ENCODE measurements around the gene KANSL1. TPM values are rescaled to one million over a fixed set of nuclear protein-coding genes. Genes with fewer than 3 reads are reported as not detected.

Gene KANSL1
- total RNA-seq, 2 experiments from 2014 or later: 80.5 to 82.8 TPM

DNA sequence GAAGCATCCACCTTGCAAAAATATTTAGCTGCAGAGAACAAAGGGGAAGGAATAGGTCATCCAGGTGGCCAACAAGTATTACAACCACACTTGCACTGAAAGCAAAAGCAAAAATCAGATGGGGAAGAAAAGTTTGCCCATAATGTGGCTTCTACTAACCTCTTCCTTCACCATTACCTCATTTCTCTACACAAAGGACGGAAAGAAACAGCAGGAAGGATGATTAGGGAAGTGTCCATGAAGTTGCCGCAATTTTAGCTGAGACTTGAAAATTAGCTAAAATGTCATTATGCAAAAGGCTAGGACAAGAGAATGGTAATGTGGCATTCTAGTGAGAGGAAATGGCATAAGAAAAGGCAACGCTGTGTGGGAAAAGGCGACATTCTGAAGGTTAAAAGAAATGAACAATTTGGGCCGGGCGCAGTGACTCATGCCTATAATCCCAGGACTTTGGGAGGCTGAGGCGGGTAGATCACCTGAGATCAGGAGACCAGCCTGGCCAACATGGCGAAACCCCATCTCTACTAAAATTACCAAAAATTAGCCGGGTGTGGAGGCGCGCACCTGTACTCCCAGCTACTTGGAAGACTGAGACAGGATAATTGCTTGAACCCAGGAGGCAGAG is 13.7 kb downstream of the KANSL1 start:
- DNase-seq: no peak
- Mint-ChIP-seq H3K27ac (peak overlapping the region; percentile 74), H3K9me3 (ENCODE audit: insufficient read depth) (no peaks in the 10 kb centered on the region), H3K4me1 (ENCODE audit: low read depth) (peaks cover 65% of the 10 kb centered on the region), H3K36me3 (ENCODE audit: low read depth) (peaks cover 19% of the 10 kb centered on the region), H3K27me3 (ENCODE audit: low read depth) (no peaks in the 10 kb centered on the region), H3K4me3 (peak overlapping the region; percentile 57)
- POLR2A ChIA-PET: interaction anchor here (0.7 to 1.3 kb wide), 3 partner anchors 14 to 282 kb away, joined by 3 read pairs; partner anchors contain the start of gene KANSL1
- CTCF ChIA-PET: interaction anchor here (0.8 to 2.7 kb wide), 7 partner anchors 11 to 135 kb away, joined by 3 to 15 read pairs (median 5); partner anchors contain the start of gene KANSL1
- peak; percentile 76 for ATAC-seq

DNA sequence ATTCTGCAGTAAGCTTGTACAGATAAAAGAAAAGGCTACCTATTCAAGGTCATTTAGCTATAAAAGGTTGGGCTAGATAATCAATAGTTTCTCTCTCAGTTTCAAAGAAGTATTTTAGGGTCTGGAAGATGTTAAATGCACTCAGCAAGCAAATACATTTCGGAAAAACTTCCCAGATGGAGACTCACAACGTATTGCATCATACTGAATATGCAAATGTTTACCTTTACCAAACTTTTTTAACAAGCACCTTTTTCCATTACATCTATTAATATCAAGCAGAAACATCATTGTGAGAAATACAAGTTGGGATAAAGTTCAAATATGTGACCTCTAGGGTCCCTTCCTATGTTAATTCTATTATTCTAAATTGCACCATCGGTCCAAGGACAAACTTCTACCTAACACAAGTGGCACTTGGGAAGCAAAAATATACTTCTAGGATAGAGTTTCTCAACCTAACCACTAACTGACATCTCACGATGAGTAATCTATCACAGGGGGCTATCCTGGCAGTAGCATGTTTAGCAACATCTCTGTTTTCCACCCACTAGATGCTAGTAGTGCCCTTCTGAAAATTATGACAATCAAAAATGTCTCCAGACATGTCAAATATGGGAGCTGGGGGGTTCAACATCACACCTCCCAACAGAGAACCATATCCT is 14.5 kb downstream of the KANSL1 start:
- DNase-seq (no peak), ATAC-seq (peak; percentile 25)
- H3K9me3 Mint-ChIP-seq (ENCODE audit: insufficient read depth): no peaks in the 10 kb centered on the region
- peaks cover 59% of the 10 kb centered on the region for H3K4me1 Mint-ChIP-seq (ENCODE audit: low read depth)
- H3K27me3 Mint-ChIP-seq (ENCODE audit: low read depth): no peaks in the 10 kb centered on the region
- ChIA-PET CTCF (interaction anchor here (0.8 to 3.5 kb wide), 9 partner anchors 9 to 134 kb away, joined by 3 to 15 read pairs (median 5); partner anchors contain the start of gene KANSL1), POLR2A (interaction anchor here (1.0 kb wide), 1 partner anchor 14 kb away, joined by 3 read pairs; no protein-coding TSS in a partner anchor)
- peaks cover 21% of the 10 kb centered on the region for H3K36me3 Mint-ChIP-seq (ENCODE audit: low read depth)
- H3K4me3 Mint-ChIP-seq: peak overlapping the region; percentile 57
- peak overlapping the region; percentile 74 for H3K27ac Mint-ChIP-seq

DNA sequence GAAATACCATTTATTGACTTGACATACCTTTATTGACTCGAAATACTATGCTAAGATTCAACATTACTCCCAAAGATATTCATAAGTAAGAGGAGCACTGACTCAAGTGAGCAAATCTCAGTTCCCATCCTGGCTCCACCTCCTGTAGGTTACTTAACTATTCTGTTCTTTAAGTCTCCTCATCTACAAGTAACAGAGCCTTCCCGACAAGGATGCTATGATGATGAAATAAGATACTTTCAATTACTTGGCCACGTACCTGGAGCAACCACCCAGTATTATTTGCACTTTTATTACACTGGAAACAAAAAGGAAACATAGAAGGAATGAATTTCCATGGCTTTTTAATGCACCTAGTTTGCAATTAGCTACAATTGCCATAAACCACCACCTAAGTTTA is 16.3 kb downstream of the KANSL1 start:
- Mint-ChIP-seq H3K4me3 (no peak overlapping the region), H3K36me3 (ENCODE audit: low read depth) (peaks cover 21% of the 10 kb centered on the region), H3K27ac (no peak overlapping the region), H3K9me3 (ENCODE audit: insufficient read depth) (no peaks in the 10 kb centered on the region), H3K4me1 (ENCODE audit: low read depth) (peaks cover 59% of the 10 kb centered on the region), H3K27me3 (ENCODE audit: low read depth) (no peaks in the 10 kb centered on the region)
- DNase-seq (no peak), ATAC-seq (no peak)
- CTCF ChIA-PET: interaction anchor here (1.9 to 3.5 kb wide), 3 partner anchors 10 to 133 kb away, joined by 7 to 15 read pairs (median 13); partner anchors contain the start of gene KANSL1
- POLR2A ChIA-PET: no interaction called here

DNA sequence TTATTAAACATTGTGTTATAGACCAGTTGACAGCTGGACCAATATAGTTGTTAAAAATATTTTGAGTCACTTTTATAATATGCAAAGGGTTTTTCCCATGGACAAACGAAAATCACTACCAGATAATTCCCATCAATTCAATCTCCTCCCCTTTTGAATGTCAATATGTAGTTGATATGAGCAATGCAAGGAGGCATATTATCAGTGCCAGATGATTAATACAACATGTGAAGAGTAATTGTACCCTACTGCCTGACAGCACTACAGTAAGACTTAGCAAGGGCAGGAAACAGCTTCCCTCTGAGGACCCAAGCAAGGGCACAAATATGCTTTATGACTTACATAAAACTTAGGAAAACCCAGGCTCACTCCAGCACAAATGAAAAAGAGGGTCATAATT is 17.3 kb downstream of the KANSL1 start:
- H3K27ac Mint-ChIP-seq: no peak overlapping the region
- POLR2A ChIA-PET: no interaction called here
- H3K27me3 Mint-ChIP-seq (ENCODE audit: low read depth): no peaks in the 10 kb centered on the region
- CTCF ChIA-PET: interaction anchor here (0.7 to 3.5 kb wide), 2 partner anchors 11 to 12 kb away, joined by 3 to 13 read pairs; no protein-coding TSS in a partner anchor
- H3K36me3 Mint-ChIP-seq (ENCODE audit: low read depth): peaks cover 28% of the 10 kb centered on the region
- DNase-seq: no peak
- no peak overlapping the region for H3K4me3 Mint-ChIP-seq
- no peaks in the 10 kb centered on the region for H3K9me3 Mint-ChIP-seq (ENCODE audit: insufficient read depth)
- H3K4me1 Mint-ChIP-seq (ENCODE audit: low read depth): peaks cover 58% of the 10 kb centered on the region
- ATAC-seq: no peak

DNA sequence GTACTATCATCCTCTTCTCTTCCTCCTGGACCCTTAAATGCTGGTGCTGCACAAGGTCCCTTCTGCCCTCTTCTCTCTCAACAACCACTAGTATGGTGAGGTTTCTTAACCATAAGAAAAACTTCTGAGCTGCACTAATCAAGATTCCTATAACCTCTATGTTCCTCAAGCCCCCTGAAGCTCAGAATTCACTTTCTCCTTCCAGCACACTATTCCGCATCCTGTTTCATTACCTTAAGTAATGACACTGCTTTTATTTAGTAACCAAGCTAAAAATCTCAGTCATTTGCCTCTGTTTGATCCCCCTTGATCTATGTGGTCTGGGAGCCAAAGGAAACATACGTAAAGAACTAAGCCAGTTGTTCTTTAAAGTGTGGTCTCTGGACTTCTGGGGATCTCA is 20.1 kb downstream of the KANSL1 start:
- Mint-ChIP-seq H3K4me1 (ENCODE audit: low read depth) (peaks cover 54% of the 10 kb centered on the region), H3K27me3 (ENCODE audit: low read depth) (no peaks in the 10 kb centered on the region), H3K9me3 (ENCODE audit: insufficient read depth) (no peaks in the 10 kb centered on the region), H3K4me3 (no peak overlapping the region), H3K27ac (peak overlapping the region; percentile 25), H3K36me3 (ENCODE audit: low read depth) (peaks cover 47% of the 10 kb centered on the region)
- POLR2A ChIA-PET: no interaction called here
- DNase-seq (no peak), ATAC-seq (no peak)
- CTCF ChIA-PET: interaction anchor here (0.9 to 1.8 kb wide), 5 partner anchors 12 to 40 kb away, joined by 3 to 5 read pairs (median 3); no protein-coding TSS in a partner anchor

DNA sequence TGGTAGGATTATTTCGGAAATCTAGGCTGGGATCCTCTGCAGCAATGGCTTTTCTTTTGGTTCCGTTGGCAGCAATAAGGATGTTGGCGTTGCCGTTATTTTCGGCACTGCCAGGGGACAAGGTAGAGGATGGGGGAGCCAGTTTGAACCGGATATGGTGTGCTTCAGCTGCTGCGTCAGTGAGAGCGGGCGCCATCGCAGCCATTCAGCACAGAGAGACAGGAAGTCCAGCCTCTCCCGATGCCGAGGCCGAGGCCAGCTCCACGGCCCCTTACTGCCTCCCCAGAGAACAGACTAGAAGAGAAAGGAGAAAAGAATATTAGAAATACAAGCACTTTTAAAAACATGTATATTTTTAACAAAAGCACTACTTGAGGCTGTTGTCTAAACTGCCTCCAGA is 21.3 kb downstream of the KANSL1 start:
- H3K4me3 Mint-ChIP-seq: peak overlapping the region; percentile 50

DNA sequence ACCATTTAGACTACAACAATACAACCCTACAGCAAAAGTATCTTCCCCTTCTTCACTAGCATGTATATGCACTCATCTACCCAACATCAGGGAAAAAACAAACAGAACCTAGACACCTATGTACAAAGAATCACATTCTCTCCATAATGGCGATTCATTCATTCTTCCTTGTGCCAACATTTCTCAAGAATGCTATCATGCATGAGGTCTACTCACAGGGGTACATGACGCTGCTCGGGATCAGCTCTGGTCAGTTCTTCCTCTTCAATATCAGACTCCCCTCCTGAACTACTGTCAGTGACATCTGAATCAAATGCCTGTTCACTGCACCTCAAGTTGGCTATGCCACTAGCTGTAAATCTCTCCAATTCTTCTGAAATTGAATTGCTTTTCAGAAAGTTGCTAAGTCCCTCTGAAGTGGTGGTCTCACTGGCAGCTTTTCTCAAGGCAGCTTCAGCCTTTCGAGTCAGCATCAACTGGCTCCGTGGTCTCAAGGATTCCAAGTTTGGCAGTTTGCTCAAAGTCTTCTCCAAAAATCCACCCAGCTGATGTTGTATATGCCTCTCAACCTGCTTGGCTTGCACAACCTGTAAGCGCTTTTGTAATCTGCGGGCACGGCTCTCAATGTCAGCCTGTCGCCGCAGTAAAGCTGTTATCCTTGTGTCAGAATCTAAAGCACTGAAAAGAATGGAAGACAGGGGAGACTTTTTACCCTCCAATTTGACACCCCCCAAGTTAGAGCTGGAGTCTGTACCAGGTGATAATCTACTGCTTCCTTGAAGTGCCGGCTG is 22.4 kb downstream of the KANSL1 start:
- POLR2A ChIA-PET: interaction anchor here (0.6 kb wide), 1 partner anchor 137 kb away, joined by 3 read pairs; no protein-coding TSS in a partner anchor
- Mint-ChIP-seq H3K4me1 (ENCODE audit: low read depth) (peaks cover 47% of the 10 kb centered on the region), H3K4me3 (no peak overlapping the region), H3K27ac (peak overlapping the region; percentile 79), H3K9me3 (ENCODE audit: insufficient read depth) (no peaks in the 10 kb centered on the region), H3K27me3 (ENCODE audit: low read depth) (no peaks in the 10 kb centered on the region), H3K36me3 (ENCODE audit: low read depth) (peaks cover 52% of the 10 kb centered on the region)
- no peak for DNase-seq
- no peak for ATAC-seq
- CTCF ChIA-PET: interaction anchor here (0.7 kb wide), 1 partner anchor 51 kb away, joined by 3 read pairs; no protein-coding TSS in a partner anchor

More for the DNA sequence above, 21.3 kb downstream of the KANSL1 start:
- peaks cover 48% of the 10 kb centered on the region for H3K36me3 Mint-ChIP-seq (ENCODE audit: low read depth)
- no peaks in the 10 kb centered on the region for H3K27me3 Mint-ChIP-seq (ENCODE audit: low read depth)
- DNase-seq (peak; percentile 36), ATAC-seq (peak; percentile 68)
- POLR2A ChIA-PET: no interaction called here
- H3K27ac Mint-ChIP-seq: peak overlapping the region; percentile 79
- CTCF ChIA-PET: interaction anchor here (1.2 kb wide), 1 partner anchor 15 kb away, joined by 5 read pairs; no protein-coding TSS in a partner anchor
- H3K4me1 Mint-ChIP-seq (ENCODE audit: low read depth): peaks cover 55% of the 10 kb centered on the region
- H3K9me3 Mint-ChIP-seq (ENCODE audit: insufficient read depth): no peaks in the 10 kb centered on the region

DNA sequence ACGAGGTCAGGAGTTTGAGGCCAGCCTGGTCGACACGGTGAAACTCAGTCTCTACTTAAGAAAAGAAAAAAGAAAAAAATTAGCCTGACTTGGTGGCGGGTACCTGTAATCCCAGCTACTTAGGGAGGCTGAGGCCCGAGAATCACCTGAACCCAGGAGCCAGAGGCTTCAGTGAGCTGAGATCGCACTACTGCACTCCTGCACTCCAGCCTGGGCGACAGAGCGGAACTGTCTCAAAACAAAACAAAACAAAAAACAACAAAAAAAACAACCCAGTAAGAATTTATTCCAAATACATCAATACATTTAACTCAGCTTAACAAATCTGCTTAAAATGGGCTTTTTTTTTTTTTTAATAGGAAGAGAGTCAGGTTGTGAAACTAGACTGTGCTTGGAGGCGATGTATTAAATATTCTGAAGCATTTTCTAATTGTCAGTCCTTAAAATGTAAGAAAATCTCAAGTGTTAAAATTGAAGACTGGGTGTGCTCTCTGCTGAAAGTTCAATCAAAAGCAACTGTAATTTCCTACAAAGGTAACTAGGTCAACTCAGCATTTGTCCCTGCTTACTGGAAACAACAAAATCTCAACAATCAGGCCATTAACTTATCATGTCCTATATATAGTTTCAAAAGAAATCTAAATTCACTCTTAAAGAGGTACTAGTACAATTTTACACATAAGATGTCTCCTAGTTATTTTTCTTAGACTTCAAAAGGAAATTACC is 23.2 kb downstream of the KANSL1 start:
- Mint-ChIP-seq H3K36me3 (ENCODE audit: low read depth) (peaks cover 52% of the 10 kb centered on the region), H3K9me3 (ENCODE audit: insufficient read depth) (no peaks in the 10 kb centered on the region), H3K4me3 (no peak overlapping the region), H3K27me3 (ENCODE audit: low read depth) (no peaks in the 10 kb centered on the region), H3K4me1 (ENCODE audit: low read depth) (peaks cover 47% of the 10 kb centered on the region), H3K27ac (peak overlapping the region; percentile 11)
- ATAC-seq (no peak), DNase-seq (no peak)
- POLR2A ChIA-PET: no interaction called here
- CTCF ChIA-PET: interaction anchor here (0.6 to 1.3 kb wide), 4 partner anchors 39 to 832 kb away, joined by 3 read pairs; no protein-coding TSS in a partner anchor

DNA sequence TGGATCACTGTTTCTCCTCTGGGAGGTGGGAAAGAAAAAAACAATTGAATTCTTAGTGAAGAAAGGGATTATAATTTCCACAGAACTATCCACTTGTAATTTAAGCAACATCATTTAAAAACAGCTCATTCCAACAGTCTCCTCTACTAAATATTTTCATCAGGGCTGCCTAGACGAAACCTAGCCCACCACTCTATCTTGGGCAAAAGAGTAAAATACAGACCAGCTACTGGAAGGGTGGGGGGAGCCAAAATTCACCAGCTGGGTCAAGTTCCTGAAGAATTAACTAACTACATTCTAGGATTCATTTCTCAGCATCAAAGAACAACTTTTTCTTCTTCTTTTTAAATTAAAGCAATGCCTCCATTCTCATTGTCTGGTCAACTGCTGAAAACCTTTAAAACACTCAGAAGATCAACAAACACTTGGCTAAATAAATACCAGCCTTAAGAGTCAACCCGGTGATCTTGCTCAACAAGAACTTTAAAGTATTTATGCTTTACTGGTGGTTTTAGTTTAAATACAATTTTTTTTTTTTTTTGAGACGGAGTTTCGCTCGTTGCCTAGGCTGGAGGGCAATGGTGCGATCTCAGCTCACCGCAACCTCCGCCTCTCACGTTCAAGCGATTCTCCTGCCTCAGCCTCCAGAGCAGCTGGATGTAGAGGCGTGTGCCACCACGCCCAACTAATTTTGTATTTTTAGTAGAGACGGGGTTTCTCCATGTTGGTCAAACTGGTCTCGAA is 25.2 kb downstream of the KANSL1 start:
- ChIA-PET CTCF (interaction anchor here (0.7 to 1.1 kb wide), 4 partner anchors 13 to 88 kb away, joined by 3 to 5 read pairs (median 4); no protein-coding TSS in a partner anchor), POLR2A (no interaction called here)
- Mint-ChIP-seq H3K36me3 (ENCODE audit: low read depth) (peaks cover 63% of the 10 kb centered on the region), H3K27ac (no peak overlapping the region), H3K4me3 (no peak overlapping the region), H3K4me1 (ENCODE audit: low read depth) (peaks cover 56% of the 10 kb centered on the region), H3K27me3 (ENCODE audit: low read depth) (no peaks in the 10 kb centered on the region), H3K9me3 (ENCODE audit: insufficient read depth) (no peaks in the 10 kb centered on the region)
- DNase-seq (no peak), ATAC-seq (no peak)

DNA sequence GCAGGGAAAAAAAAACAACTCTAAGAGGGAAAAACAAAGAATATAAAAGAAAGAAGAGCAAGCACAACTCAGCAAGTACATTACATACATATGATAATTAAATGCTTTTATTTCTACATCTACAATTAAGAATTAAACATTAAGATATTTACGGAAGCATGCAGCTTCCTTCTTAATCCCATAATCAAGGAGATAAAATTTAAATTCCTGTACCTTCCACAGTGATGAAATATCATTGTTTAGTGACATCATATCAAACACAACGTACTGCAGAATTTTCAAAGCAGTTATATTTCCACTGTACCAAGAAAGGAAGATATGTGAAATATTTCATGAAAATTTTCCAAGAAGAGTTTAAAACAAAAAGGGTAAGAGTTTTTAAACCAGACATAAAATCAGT is 26.0 kb downstream of the KANSL1 start:
- DNase-seq (no peak), ATAC-seq (no peak)
- Mint-ChIP-seq H3K27ac (no peak overlapping the region), H3K9me3 (ENCODE audit: insufficient read depth) (no peaks in the 10 kb centered on the region), H3K4me1 (ENCODE audit: low read depth) (peaks cover 56% of the 10 kb centered on the region), H3K4me3 (no peak overlapping the region), H3K27me3 (ENCODE audit: low read depth) (no peaks in the 10 kb centered on the region), H3K36me3 (ENCODE audit: low read depth) (peaks cover 68% of the 10 kb centered on the region)
- CTCF ChIA-PET: interaction anchor here (0.9 kb wide), 1 partner anchor 20 kb away, joined by 5 read pairs; no protein-coding TSS in a partner anchor
- POLR2A ChIA-PET: interaction anchor here (0.7 kb wide), 1 partner anchor 19 kb away, joined by 3 read pairs; no protein-coding TSS in a partner anchor

Measured in activated CD8-positive, alpha-beta T cell treated with anti-CD3 and anti-CD28 coated beads, Interleukin-2, amount 10 ng/mL, durations not matched to agents 7 days and 5 days (primary cell).